Gastroesophageal sphincter (tissue), 3 donors: ENCODE results near the gene ARHGAP24.

Experiments used
- CTCF ChIP-seq, 4 experiments: fragments of 200-600 bp in 2 of 4; fragments of 450-650 bp in 2 of 4; sonication (generic) in 1 of 4; IDR thresholded peaks; one replicate each; pipeline ENCODE4 v1.5.1; 2017 to 2019; ENCODE audit warnings: antibody characterized with exemption in 4 of 4, mild to moderate bottlenecking in 2 of 4, moderate library complexity in 2 of 4
- EP300 ChIP-seq: sonication (generic); formaldehyde crosslinking; IDR thresholded peaks from one replicate; pipeline ENCODE4 v1.6.1; 2017; ENCODE audit warnings: antibody characterized with exemption, mild to moderate bottlenecking
- POLR2A ChIP-seq, 2 donors: fragments of 450-650 bp; IDR thresholded peaks; one replicate each; pipeline ENCODE4 v1.6.1; 2017; ENCODE audit warnings: antibody characterized with exemption in 2 of 2, mild to moderate bottlenecking in 2 of 2, moderate library complexity in 1 of 2
- POLR2AphosphoS5 ChIP-seq: sonication (generic); formaldehyde crosslinking; IDR thresholded peaks from one replicate; pipeline ENCODE4 v1.6.1; 2017; ENCODE audit warnings: antibody characterized with exemption

GRCh38 chr4:85909851-85910250 lies 434.9 kb downstream of the ARHGAP24 start:
- no peak for TF ChIP-seq POLR2AphosphoS5
- no peak for TF ChIP-seq CTCF (IDR thresholded peaks at IDR 0.05)
- no peak for TF ChIP-seq POLR2A (IDR thresholded peaks at IDR 0.05)
- TF ChIP-seq EP300: no peak
